Prostate gland (tissue), 2 donors: ENCODE data around the gene CMTM8.
"Not testable (repeated sequence)": the region's sequence is repeated elsewhere in the genome, so short reads cannot be mapped to it uniquely, and the experiment has no call there.

ENCODE experiments used
- CTCF ChIP-seq, 4 experiments: fragments of 200-600 bp in 2 of 4; fragments of 450-650 bp in 2 of 4; sonication (generic) in 2 of 4; IDR thresholded peaks; 1 replicate in 3 of 4; 2 replicates in 1 of 4; pipeline ENCODE4 v1.5.1; 2016 to 2019; ENCODE audit warnings: antibody characterized with exemption in 4 of 4, mild to moderate bottlenecking in 2 of 4, moderate library complexity in 2 of 4
- POLR2AphosphoS5 ChIP-seq: sonication (generic); formaldehyde crosslinking; IDR thresholded peaks from one replicate; pipeline ENCODE4 v1.6.1; 2017; ENCODE audit warnings: antibody characterized with exemption

DNA sequence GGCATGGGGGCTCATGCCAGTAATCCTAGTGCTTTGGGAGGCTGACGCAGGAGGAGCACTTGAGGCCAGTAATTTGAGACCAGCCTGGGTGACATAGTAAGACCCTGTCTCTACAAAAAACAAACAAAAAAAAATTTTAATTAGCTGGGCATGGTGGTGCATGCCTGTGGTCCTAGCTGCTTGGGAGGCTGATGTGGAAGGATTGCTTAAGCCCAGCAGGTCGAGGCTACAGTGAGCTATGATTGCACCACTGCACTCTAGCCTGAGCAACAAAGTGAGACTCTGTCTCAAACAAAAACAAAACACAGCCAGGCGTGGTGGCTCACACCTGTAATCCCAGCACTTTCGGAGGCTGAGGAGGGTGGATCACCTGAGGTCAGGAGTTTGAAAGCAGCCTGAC is 9.7 kb upstream of the CMTM8 start:
- not testable (repeated sequence) for TF ChIP-seq CTCF (IDR thresholded peaks at IDR 0.05); POLR2AphosphoS5
